Left lung (tissue), 10 donors: Measurements from ENCODE around the gene OSBPL2. TPM values are rescaled to one million over a fixed set of nuclear protein-coding genes. Genes with fewer than 3 reads are reported as not detected.

Source experiments
- ATAC-seq: fragments of 200-7000 bp; cut with Tn5 transposase; one replicate; pipeline ENCODE4 v1.9.1; 2020; ENCODE audit warnings: moderate library complexity
- DNase-seq, 4 donors: peaks; one replicate each; pipeline ENCODE4 v3.0.0-alpha.2; 2013 to 2020
- H3K27ac ChIP-seq, 2 donors: fragments of 200-600 bp; sonication (generic) in 1 of 2; one replicate each; pipeline versions ENCODE4 v1.5.0 to v1.8.0; 2020 to 2021
- H3K27me3 ChIP-seq, 2 donors: fragments of 200-600 bp; sonication (generic) in 1 of 2; one replicate each; pipeline versions ENCODE4 v1.5.0 to v1.8.0; 2020 to 2021
- H3K36me3 ChIP-seq, 2 donors: fragments of 200-600 bp; sonication (generic) in 1 of 2; one replicate each; pipeline versions ENCODE4 v1.5.0 to v1.8.0; 2020 to 2021
- H3K4me1 ChIP-seq, 2 donors: fragments of 200-600 bp; one replicate each; pipeline ENCODE4 v1.8.0; 2021
- H3K4me3 ChIP-seq, 2 donors: fragments of 200-600 bp; sonication (generic) in 1 of 2; one replicate each; pipeline versions ENCODE4 v1.5.0 to v1.8.0; 2020 to 2021; ENCODE audit warnings: mild to moderate bottlenecking in 1 of 2
- H3K9me3 ChIP-seq, 2 donors: fragments of 200-600 bp; sonication (generic) in 1 of 2; one replicate each; pipeline versions ENCODE4 v1.5.0 to v1.8.0; 2020 to 2021
- intact Hi-C, 2 donors: fragments of 100-400 bp; cut with DNase I; formaldehyde crosslinking; loops; one replicate each; pipeline versions ENCODE4 v1.11.2 to v1.14.2; 2022
- polyA plus RNA-seq, 6 donors: library from polyadenylated mRNA; unstranded; fragments of 120-200 nt; gene quantifications; one replicate each; pipeline ENCODE4 v1.2.1, GENCODE V29; 2013; ENCODE audit not compliant: insufficient read length in 6 of 6
- total RNA-seq, 2 donors: library from RNA; stranded (reverse); fragmentation: NEBNext Ultra II Directional; extraction: Animal tissue kit (Norgen Biotek cat#: 25700); gene quantifications; one replicate each; pipeline ENCODE4 v1.2.1, GENCODE V29; 2021
- TF ChIP-seq, protein P1 (sequence below), 2 donors: fragments of 200-600 bp; sonication (generic) in 1 of 2; IDR thresholded peaks; one replicate each; pipeline versions ENCODE4 v1.5.0 to v1.8.0; 2021; ENCODE audit warnings: antibody characterized with exemption in 2 of 2
- donor health status: DM: no; HTN: yes; CAD: no.
- donor health status: DM: no; HTN: no; CAD: no.

OSBPL2 gene
- total and polyA plus RNA-seq, 8 donors, result 25.6 to 47.3 (median 32.4) TPM

DNA sequence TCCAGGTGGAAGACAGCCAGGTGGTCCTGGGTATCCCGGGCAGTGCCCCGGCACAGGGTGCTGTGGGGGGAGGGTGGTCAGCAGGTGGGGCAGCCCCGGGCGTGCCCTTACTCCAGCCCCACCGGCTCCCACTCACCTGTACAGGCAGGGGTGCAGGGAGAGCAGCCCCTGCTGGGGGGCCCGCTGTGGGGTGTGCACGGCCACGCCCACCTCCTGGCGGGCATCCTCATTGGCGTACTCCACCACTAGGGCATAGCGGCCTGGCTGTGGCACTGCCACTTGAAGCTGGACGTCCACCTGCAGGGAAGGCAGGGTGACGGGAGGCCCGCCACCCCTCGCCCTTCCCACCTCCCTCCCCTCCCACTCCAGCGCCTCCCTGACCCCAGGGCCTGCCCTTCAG lies 94.1 kb downstream of the OSBPL2 start:
- peaks cover 0 to 93% of the 10 kb centered on the region in 2 donors for H3K36me3 ChIP-seq
- H3K4me1 ChIP-seq, result no peaks in the 10 kb centered on the region
- no peaks in the 10 kb centered on the region for H3K9me3 ChIP-seq
- no peak overlapping the region for H3K27ac ChIP-seq
- TF ChIP-seq, protein P1, sequence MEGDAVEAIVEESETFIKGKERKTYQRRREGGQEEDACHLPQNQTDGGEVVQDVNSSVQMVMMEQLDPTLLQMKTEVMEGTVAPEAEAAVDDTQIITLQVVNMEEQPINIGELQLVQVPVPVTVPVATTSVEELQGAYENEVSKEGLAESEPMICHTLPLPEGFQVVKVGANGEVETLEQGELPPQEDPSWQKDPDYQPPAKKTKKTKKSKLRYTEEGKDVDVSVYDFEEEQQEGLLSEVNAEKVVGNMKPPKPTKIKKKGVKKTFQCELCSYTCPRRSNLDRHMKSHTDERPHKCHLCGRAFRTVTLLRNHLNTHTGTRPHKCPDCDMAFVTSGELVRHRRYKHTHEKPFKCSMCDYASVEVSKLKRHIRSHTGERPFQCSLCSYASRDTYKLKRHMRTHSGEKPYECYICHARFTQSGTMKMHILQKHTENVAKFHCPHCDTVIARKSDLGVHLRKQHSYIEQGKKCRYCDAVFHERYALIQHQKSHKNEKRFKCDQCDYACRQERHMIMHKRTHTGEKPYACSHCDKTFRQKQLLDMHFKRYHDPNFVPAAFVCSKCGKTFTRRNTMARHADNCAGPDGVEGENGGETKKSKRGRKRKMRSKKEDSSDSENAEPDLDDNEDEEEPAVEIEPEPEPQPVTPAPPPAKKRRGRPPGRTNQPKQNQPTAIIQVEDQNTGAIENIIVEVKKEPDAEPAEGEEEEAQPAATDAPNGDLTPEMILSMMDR (IDR thresholded peaks at IDR 0.05), result no peak
- DNase-seq, result no peak
- no peaks in the 10 kb centered on the region for H3K27me3 ChIP-seq
- no peak for ATAC-seq
- H3K4me3 ChIP-seq, result no peak overlapping the region
- intact Hi-C loops, result no loop called here

DNA sequence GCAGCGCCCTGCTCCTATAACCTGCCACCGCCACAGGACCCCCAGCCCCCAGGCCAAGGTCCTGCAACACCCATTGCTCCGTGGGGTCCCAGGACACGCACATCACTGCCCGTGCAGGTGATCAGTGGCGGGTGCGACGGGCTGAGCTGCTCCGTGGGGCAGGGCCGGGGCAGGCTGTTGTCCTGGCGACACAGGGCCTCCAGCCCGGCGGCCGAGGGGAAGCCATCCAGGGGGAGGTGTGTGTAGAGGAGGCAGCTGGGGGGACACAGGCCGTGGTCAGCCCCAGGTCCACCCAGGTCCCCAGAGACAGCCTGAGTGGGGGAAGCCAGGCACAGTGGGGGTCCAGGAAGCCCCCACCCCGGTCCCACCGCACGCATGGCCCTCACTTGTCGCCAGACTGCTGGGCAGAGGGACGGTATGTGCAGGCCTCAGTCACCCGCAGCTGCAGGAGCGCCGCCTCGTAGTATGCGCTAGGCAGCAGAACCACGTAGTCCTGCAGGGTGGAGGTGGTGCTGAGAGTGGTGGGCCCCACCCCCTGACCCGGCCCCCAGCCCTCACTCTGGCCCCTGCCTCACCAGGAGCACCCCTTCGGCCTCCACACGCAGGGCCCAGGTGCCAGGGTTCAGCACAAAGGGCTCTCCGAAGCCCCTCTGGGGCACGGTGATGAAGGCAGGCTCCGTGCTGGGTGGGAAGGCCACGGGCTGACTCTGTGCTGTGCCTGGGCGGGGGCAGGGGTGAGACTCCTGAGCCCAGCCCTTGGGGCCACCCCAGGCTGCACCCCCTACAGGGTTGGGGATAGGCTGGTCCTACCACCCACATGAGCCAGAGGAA lies 94.9 kb downstream of the OSBPL2 start:
- H3K4me1 ChIP-seq, result no peaks in the 10 kb centered on the region
- H3K9me3 ChIP-seq, result no peaks in the 10 kb centered on the region
- H3K27me3 ChIP-seq, result no peaks in the 10 kb centered on the region
- peak in 1 of 4 donors; percentile 67 for DNase-seq
- intact Hi-C loops, result no loop called here
- ATAC-seq, result no peak
- H3K27ac ChIP-seq, result no peak overlapping the region
- H3K4me3 ChIP-seq, result no peak overlapping the region
- TF ChIP-seq, protein P1 (IDR thresholded peaks at IDR 0.05), result no peak
- peaks cover 0 to 93% of the 10 kb centered on the region in 2 donors for H3K36me3 ChIP-seq

GRCh38 chr20:62333820-62334595 lies 95.7 kb downstream of the OSBPL2 start:
- Histone ChIP-seq H3K9me3 (no peaks in the 10 kb centered on the region), H3K4me3 (no peak overlapping the region), H3K27me3 (no peaks in the 10 kb centered on the region), H3K4me1 (no peaks in the 10 kb centered on the region), H3K27ac (no peak overlapping the region), H3K36me3 (peaks cover 0 to 93% of the 10 kb centered on the region in 2 donors)
- DNase-seq (peak in 1 of 4 donors; percentile 74), ATAC-seq (no peak)
- intact Hi-C loops, result no loop called here
- TF ChIP-seq, protein P1 (IDR thresholded peaks at IDR 0.05), result no peak

- H3K36me3 ChIP-seq, result peaks cover 0 to 93% of the 10 kb centered on the region in 2 donors
- intact Hi-C loops, result no loop called here
Observed at GRCh38 chr20:62334881-62335280, 96.6 kb downstream of the OSBPL2 start.

More at GRCh38 chr20:62334881-62335280, 96.6 kb downstream of the OSBPL2 start:
- Histone ChIP-seq H3K27ac (no peak overlapping the region), H3K27me3 (no peaks in the 10 kb centered on the region), H3K4me1 (no peaks in the 10 kb centered on the region), H3K4me3 (no peak overlapping the region), H3K9me3 (no peaks in the 10 kb centered on the region)
- ATAC-seq (no peak), DNase-seq (peak in 1 of 4 donors; percentile 74)
- TF ChIP-seq, protein P1 (IDR thresholded peaks at IDR 0.05), result no peak
